ENCODE results near the gene NRXN2.
"Not testable (repeated sequence)": the region's sequence is repeated elsewhere in the genome, so short reads cannot be mapped to it uniquely, and the experiment has no call there.

GRCh38 chr11:64664236-64664870 is 58.6 kb downstream of the NRXN2 start:
- TF ChIP-seq EZH2 (IDR thresholded peaks at IDR 0.05; ENCODE audit: insufficient read depth, low read length); CTCF (IDR thresholded peaks at IDR 0.05; ENCODE audit: insufficient read depth, low read depth, low read length): not testable (repeated sequence)

Data from astrocyte (in vitro differentiated cells and primary cell).